HepG2 (cell line): Measurements from ENCODE around the gene ZMIZ2. TPM values are rescaled to one million over a fixed set of nuclear protein-coding genes. Genes with fewer than 3 reads are reported as not detected.
A peak's percentile ranks its signal among the peaks of the same experiment; 100 is the strongest.

Experiments
- ATAC-seq: fragments of 200-7000 bp; cut with Tn5 transposase; 3 replicates; pipeline ENCODE4 v1.9.1; 2020; ENCODE audit warnings: mild to moderate bottlenecking, moderate library complexity
- BruUV-seq: library from RNA; stranded (reverse); fragments of 400-500 nt; replicated peaks from 2 replicates; lab custom pipeline; 2021; lab: Mats Ljungman, UMichigan
- CTCF ChIA-PET: fragments of 300-600 bp; formaldehyde crosslinking; extraction: SDS; loops from one replicate; lab custom pipeline; 2021; ENCODE audit warnings: low total read pairs, inconsistent platforms, low intra/inter-chr PET ratio; lab: Yijun Ruan, JAX
- POLR2A ChIA-PET: fragments of 350-600 bp; sonication (Branson Sonifier 250); formaldehyde crosslinking; loops from one replicate; lab custom pipeline; 2020; ENCODE audit warnings: antibody characterized with exemption, inconsistent platforms; lab: Yijun Ruan, JAX
- DNase-seq: peaks from one replicate; pipeline ENCODE4 v3.0.0-alpha.2; 2015; ENCODE audit warnings: low spot score
- FAIRE-seq: peaks from 3 replicates; lab custom pipeline; 2011; peaks lifted over from hg19 to GRCh38; lab: Jason Lieb, UNC
- H2AFZ ChIP-seq: one replicate; pipeline ENCODE4 v1.6.1; 2011; ENCODE audit warnings: low read length, inconsistent platforms
- H3K27ac ChIP-seq: fragments of 300-600 bp; 3 replicates; pipeline ENCODE4 v1.8.0; 2011; ENCODE audit warnings: mixed run types, mild to moderate bottlenecking, mixed read lengths, low read length, inconsistent platforms; ENCODE audit not compliant: insufficient read depth; ENCODE audit errors: extremely low read length
- H3K27me3 ChIP-seq, 2 experiments: fragments of 200-600 bp in 1 of 2; 2 replicates in 1 of 2; 3 replicates in 1 of 2; pipeline versions ENCODE4 v1.6.0 to v1.8.0; 2011; ENCODE audit warnings: low read length in 2 of 2, mild to moderate bottlenecking in 2 of 2, moderate library complexity in 2 of 2, inconsistent platforms in 1 of 2; ENCODE audit not compliant: insufficient read depth in 2 of 2, control insufficient read depth in 1 of 2
- H3K36me3 ChIP-seq, 2 experiments: fragments of 200-600 bp in 1 of 2; replicated peaks in 1 of 2; 2 replicates in 1 of 2; 3 replicates in 1 of 2; pipeline versions ENCODE4 v1.5.1 to v1.8.0; 2011; ENCODE audit warnings: low read length in 2 of 2, inconsistent platforms in 1 of 2; ENCODE audit not compliant: insufficient read depth in 2 of 2, control insufficient read depth in 1 of 2
- H3K4me1 ChIP-seq: 2 replicates; pipeline ENCODE4 v1.5.1; 2012; ENCODE audit warnings: low read length, inconsistent platforms; ENCODE audit not compliant: insufficient read depth
- H3K4me2 ChIP-seq: 2 replicates; pipeline ENCODE4 v1.6.0; 2011; ENCODE audit warnings: low read depth, low read length, inconsistent platforms
- H3K4me3 ChIP-seq, 3 experiments: fragments of 200-600 bp in 1 of 3; sonication (generic), shearing (Covaris generic) in 1 of 3; replicated peaks in 1 of 3; 2 replicates each; pipeline ENCODE4 v1.5.1; 2011 to 2016; ENCODE audit warnings: low read length in 3 of 3, inconsistent platforms in 2 of 3, low read depth in 2 of 3, mild to moderate bottlenecking in 2 of 3, control low read depth in 1 of 3, mixed read lengths in 1 of 3; ENCODE audit not compliant: insufficient read depth in 1 of 3
- H3K79me2 ChIP-seq: one replicate; pipeline ENCODE4 v1.6.1; 2011; ENCODE audit warnings: low read length, inconsistent platforms; ENCODE audit not compliant: insufficient read depth
- H3K9ac ChIP-seq: 2 replicates; pipeline ENCODE4 v1.6.0; 2011; ENCODE audit warnings: mild to moderate bottlenecking, low read depth, low read length, inconsistent platforms; ENCODE audit not compliant: insufficient read depth
- H3K9me3 ChIP-seq: 2 replicates; pipeline ENCODE4 v1.5.1; 2012; ENCODE audit warnings: mild to moderate bottlenecking, low read length
- H4K20me1 ChIP-seq: 2 replicates; pipeline ENCODE4 v1.6.0; 2011; ENCODE audit warnings: inconsistent platforms, mild to moderate bottlenecking, low read length, moderate library complexity; ENCODE audit not compliant: insufficient read depth
- BCLAF1 ChIP-seq: fragments of 450-650 bp; IDR thresholded peaks from 2 replicates; pipeline ENCODE4 v1.6.1; 2017; ENCODE audit warnings: mild to moderate bottlenecking
- SPEN ChIP-seq: sonication (generic); formaldehyde crosslinking; IDR thresholded peaks from 2 replicates; pipeline ENCODE4 v1.5.1; 2020; ENCODE audit warnings: low read depth, mild to moderate bottlenecking, missing genetic modification reagents
- XRCC5 ChIP-seq: fragments of 200-400 bp; formaldehyde crosslinking; optimal IDR thresholded peaks from 2 replicates; pipeline ENCODE3; 2017; ENCODE audit warnings: mild to moderate bottlenecking, low read length
- ZBTB26 ChIP-seq: IDR thresholded peaks from 2 replicates; pipeline ENCODE4 v1.6.1; 2016; ENCODE audit warnings: missing compliant biosample characterization, missing genetic modification reagents, borderline replicate concordance
- ZFX ChIP-seq: sonication (generic); formaldehyde crosslinking; IDR thresholded peaks from 2 replicates; pipeline ENCODE4 v1.4.0; 2020; ENCODE audit warnings: mild to moderate bottlenecking, low read depth, missing genetic modification reagents, moderate library complexity
- ZNF691 ChIP-seq: sonication (generic); formaldehyde crosslinking; IDR thresholded peaks from 2 replicates; pipeline ENCODE4 v1.4.0; 2020; ENCODE audit warnings: missing genetic modification reagents, low read depth, mild to moderate bottlenecking, borderline replicate concordance
- WGBS: methylation state at CpG from one replicate; pipeline ENCODE4 v1.1.6; 2017; ENCODE audit warnings: low lambda C conversion rate; 5-methylcytosine and 5-hydroxymethylcytosine counted together
- in situ Hi-C: cut with HindIII; loops from 2 replicates; pipeline ENCODE4 v1.10.0; 2017; ENCODE audit warnings: low pct_unique_long_range_greater_than_20kb; ENCODE audit not compliant: extremely low pct_ligation_motif_present
- intact Hi-C: fragments of 100-400 bp; cut with micrococcal nuclease; formaldehyde crosslinking; loops from one replicate; pipeline ENCODE4 v1.10.0; 2022; ENCODE audit not compliant: unreplicated experiment
- polyA plus RNA-seq, 8 experiments: library from polyadenylated mRNA; depleted of rRNA in 3 of 8; stranded (reverse) in 7 of 8; unstranded in 1 of 8; fragments of >200 nt; fragmentation: Illumina TruSeq in 4 of 8; extraction: Trizol in 4 of 8; gene quantifications; 2 replicates each; pipeline versions ENCODE4 v1.2.1 to v1.2.3, GENCODE V29; 2011 to 2016; ENCODE audit warnings: low read depth in 4 of 8, missing spikeins in 1 of 8, mixed read lengths in 1 of 8; ENCODE audit not compliant: insufficient read depth in 1 of 8
- total RNA-seq, 5 experiments: library from RNA; depleted of rRNA; stranded (reverse); fragments of >200 nt; fragmentation: Illumina TruSeq; extraction: Trizol; gene quantifications; 2 replicates each; pipeline ENCODE4 v1.2.3, GENCODE V29; 2016; ENCODE audit warnings: low read depth in 1 of 5

Gene ZMIZ2
- total and polyA plus RNA-seq, 2 of the 13 experiments (the other 11 are each of a cell fraction or from before 2014, with no cell fraction given), result 4.9 to 7.9 TPM

GRCh38 chr7:44709945-44710596, 38.6 kb upstream of the ZMIZ2 start (continued):
- TF ChIP-seq ZBTB26 (CRISPR knock-in tag), result no peak
- TF ChIP-seq, all 625 proteins: peak for 1

GRCh38 chr7:44711528-44711927, 37.1 kb upstream of the ZMIZ2 start:
- peak overlapping the region; percentile 6 for H3K27ac ChIP-seq
- peak overlapping the region; percentile 64; the same call in 1 of the 2 replicates for H3K4me2 ChIP-seq
- WGBS, result 58% methylated on average over 5 of the region's 5 CpGs
- H3K79me2 ChIP-seq, result no peaks in the 10 kb centered on the region
- intact Hi-C loops (no loop called here), in situ Hi-C loops (no loop called here)
- peaks cover 4 to 12% of the 10 kb centered on the region in 2 experiments; a peak in 2 of 5 replicates for H3K36me3 ChIP-seq
- FAIRE-seq, result no peak
- ATAC-seq, result peak; percentile 28
- no peak overlapping the region for H3K9ac ChIP-seq
- TF ChIP-seq XRCC5 (no peak), SPEN (CRISPR knock-in tag) (0 out of 2 replicates have a peak, but pooled peaks have one; percentile 7), BCLAF1 (no peak), ZNF691 (no peak), ZFX (CRISPR knock-in tag) (0 out of 2 replicates have a peak, but pooled peaks have one; percentile 24)
- H2AFZ ChIP-seq, result no peak overlapping the region
- H3K4me1 ChIP-seq, result peaks cover 38% of the 10 kb centered on the region
- ChIA-PET CTCF (no interaction called here), POLR2A (no interaction called here)
- DNase-seq, result no peak
- BruUV-seq, result no TSS peak
- no peaks in the 10 kb centered on the region for H3K9me3 ChIP-seq
- H3K27me3 ChIP-seq, result no peaks in the 10 kb centered on the region
- H3K4me3 ChIP-seq, result 0 out of 6 replicates have a peak overlapping the region, but pooled peaks of 1 of the 3 experiments have one; percentile 32
- H4K20me1 ChIP-seq, result no peaks in the 10 kb centered on the region
